ENCODE measurements around the gene PRDM16.

GRCh38 chr1:3226701-3227350, 157.8 kb downstream of the PRDM16 start:
- TF ChIP-seq SP4 (IDR thresholded peaks at IDR 0.05; ENCODE audit: low read length) (no peak), SRF (IDR thresholded peaks at IDR 0.05; ENCODE audit: low read depth, low read length) (no peak), CTCF (IDR thresholded peaks at IDR 0.05; ENCODE audit: control extremely low read depth in 1 of 3, insufficient read depth in 1 of 3, low read depth in 1 of 3, low read length in 3 of 3) (no peak), TBP (IDR thresholded peaks at IDR 0.05; ENCODE audit: low read depth, low read length) (no peak), JUND (IDR thresholded peaks at IDR 0.05; ENCODE audit: low read length) (no peak), POLR2AphosphoS5 (IDR thresholded peaks at IDR 0.05; ENCODE audit: low read depth, low read length) (no peak), CEBPB (IDR thresholded peaks at IDR 0.05; ENCODE audit: low read depth, low read length) (no peak), TAF1 (IDR thresholded peaks at IDR 0.05; ENCODE audit: low read depth, low read length) (no peak), E2F6 (IDR thresholded peaks at IDR 0.05) (no peak), RXRA (IDR thresholded peaks at IDR 0.05; ENCODE audit: insufficient read depth, low read depth, low read length) (no peak), ASH2L (IDR thresholded peaks at IDR 0.05; ENCODE audit: low read length) (no peak)

Measured in H1 (cell line).